CD4-positive, alpha-beta T cell (primary cell): ENCODE results near the gene ARHGEF11. TPM values are rescaled to one million over a fixed set of nuclear protein-coding genes. Genes with fewer than 3 reads are reported as not detected.
"Not testable (repeated sequence)": the region's sequence is repeated elsewhere in the genome, so short reads cannot be mapped to it uniquely, and the experiment has no call there.

Source experiments
- ATAC-seq: fragments of 200-7000 bp; cut with Tn5 transposase; one replicate; pipeline ENCODE4 v1.10.0; 2022; ENCODE audit warnings: mild to moderate bottlenecking; ENCODE audit not compliant: poor library complexity
- CTCF ChIA-PET: fragments of 350-600 bp; sonication (Branson Sonifier 250); formaldehyde crosslinking; loops from one replicate; lab custom pipeline; 2021; ENCODE audit warnings: antibody characterized with exemption, inconsistent platforms; lab: Charles Lee
- POLR2A ChIA-PET: fragments of 350-600 bp; sonication (Branson Sonifier 250); formaldehyde crosslinking; loops from one replicate; lab custom pipeline; 2021; ENCODE audit warnings: antibody characterized with exemption, inconsistent platforms; lab: Charles Lee
- DNase-seq, 14 experiments: peaks; one replicate each; pipeline ENCODE4 v3.0.0-alpha.2; 2013 to 2020; ENCODE audit warnings: mixed read lengths in 2 of 14
- H3K27ac ChIP-seq, 2 donors: one replicate each; pipeline versions ENCODE4 v1.5.1 to v1.7.0; 2013; ENCODE audit warnings: low read length in 2 of 2, low read depth in 1 of 2, mild to moderate bottlenecking in 1 of 2
- H3K27me3 ChIP-seq, 2 experiments: 1 replicate in 1 of 2; 2 replicates in 1 of 2; pipeline versions ENCODE4 v1.6.1 to v1.7.0; 2013; ENCODE audit warnings: low read length in 2 of 2, control low read depth in 1 of 2, mild to moderate bottlenecking in 1 of 2, moderate library complexity in 1 of 2; ENCODE audit not compliant: insufficient read depth in 2 of 2, control insufficient read depth in 1 of 2
- H3K36me3 ChIP-seq: one replicate; pipeline ENCODE4 v1.6.1; 2013; ENCODE audit warnings: low read length, control low read depth; ENCODE audit not compliant: insufficient read depth
- H3K4me1 ChIP-seq: one replicate; pipeline ENCODE4 v1.6.1; 2013; ENCODE audit warnings: low read length, control low read depth; ENCODE audit not compliant: insufficient read depth
- H3K4me3 ChIP-seq: one replicate; pipeline ENCODE4 v1.5.1; 2013; ENCODE audit warnings: mild to moderate bottlenecking, low read length, moderate library complexity
- H3K9me3 ChIP-seq, 2 experiments: 1 replicate in 1 of 2; 2 replicates in 1 of 2; pipeline versions ENCODE4 v1.6.1 to v1.7.0; 2013; ENCODE audit warnings: low read length in 2 of 2, mild to moderate bottlenecking in 2 of 2, control low read depth in 1 of 2, moderate library complexity in 1 of 2; ENCODE audit not compliant: control insufficient read depth in 1 of 2, insufficient read depth in 1 of 2
- H3K27ac Mint-ChIP-seq: one replicate; pipeline ENCODE4 v1.8.0; 2020; ENCODE audit warnings: mixed read lengths
- H3K27me3 Mint-ChIP-seq: one replicate; pipeline ENCODE4 v1.8.0; 2021; ENCODE audit warnings: mixed read lengths
- H3K36me3 Mint-ChIP-seq: one replicate; pipeline ENCODE4 v1.8.0; 2021; ENCODE audit warnings: low read depth, mixed read lengths
- H3K4me1 Mint-ChIP-seq: one replicate; pipeline ENCODE4 v1.8.0; 2021; ENCODE audit warnings: low read depth, mixed read lengths
- H3K4me3 Mint-ChIP-seq: one replicate; pipeline ENCODE4 v1.8.0; 2020; ENCODE audit warnings: mild to moderate bottlenecking, mixed read lengths
- H3K9me3 Mint-ChIP-seq: one replicate; pipeline ENCODE4 v1.8.0; 2020; ENCODE audit warnings: mixed read lengths
- CTCF ChIP-seq: fragments of 200-600 bp; IDR thresholded peaks from one replicate; pipeline ENCODE4 v1.8.0; 2022; ENCODE audit warnings: antibody characterized with exemption, mild to moderate bottlenecking
- intact Hi-C, 2 experiments: fragments of 100-400 bp; cut with DNase I in 1 of 2; cut with micrococcal nuclease in 1 of 2; formaldehyde crosslinking; loops; one replicate each; pipeline versions ENCODE4 v1.15.1 to v1.9.0; 2023 to 2025; cut with DNase I, micrococcal nuclease
- total RNA-seq, 174 experiments: library from RNA in 2 of 174; stranded (reverse) in 2 of 174; gene quantifications; one replicate each; pipeline ENCODE4 v1.2.3 and lab custom pipeline; 2021 to 2026

ARHGEF11 gene
- total RNA-seq, 2 experiments from 2014 or later = 13.7 to 13.9 TPM

GRCh38 chr1:157069601-157070000 lies 24.1 kb upstream of the ARHGEF11 start:
- Mint-ChIP-seq H3K27me3 (peaks cover 38% of the 10 kb centered on the region), H3K36me3 (no peaks in the 10 kb centered on the region), H3K4me1 (no peaks in the 10 kb centered on the region), H3K27ac (no peak overlapping the region), H3K9me3 (no peaks in the 10 kb centered on the region), H3K4me3 (no peak overlapping the region)
- ATAC-seq = no peak
- H3K4me1 ChIP-seq = peaks cover 6% of the 10 kb centered on the region
- no peak overlapping the region for H3K4me3 ChIP-seq
- H3K27ac ChIP-seq = no peak overlapping the region
- no peak for DNase-seq
- POLR2A ChIA-PET = no interaction called here
- no peak for TF ChIP-seq CTCF
- intact Hi-C loops = no loop called here
- CTCF ChIA-PET = interaction anchor here (0.7 kb wide), 1 partner anchor 298 kb away, joined by 3 read pairs; no protein-coding TSS in a partner anchor
- no peaks in the 10 kb centered on the region for H3K9me3 ChIP-seq
- no peaks in the 10 kb centered on the region for H3K36me3 ChIP-seq
- peaks cover 15 to 31% of the 10 kb centered on the region in 2 experiments for H3K27me3 ChIP-seq

GRCh38 chr1:157059241-157059640 lies 13.7 kb upstream of the ARHGEF11 start:
- H3K36me3 ChIP-seq, CTCF ChIA-PET, H3K27ac ChIP-seq, H3K36me3 Mint-ChIP-seq, DNase-seq, ATAC-seq, H3K4me1 ChIP-seq, H3K27ac Mint-ChIP-seq, H3K9me3 Mint-ChIP-seq, H3K4me1 Mint-ChIP-seq, H3K4me3 ChIP-seq, H3K4me3 Mint-ChIP-seq, intact Hi-C loops, POLR2A ChIA-PET: not testable (repeated sequence)
- Histone ChIP-seq H3K9me3 (peaks cover 0 to 14% of the 10 kb centered on the region in 2 experiments), H3K27me3 (peaks cover 9 to 14% of the 10 kb centered on the region in 2 experiments)
- peaks cover 52% of the 10 kb centered on the region for H3K27me3 Mint-ChIP-seq

GRCh38 chr1:157056269-157056668 lies 10.7 kb upstream of the ARHGEF11 start:
- H3K4me3 Mint-ChIP-seq = no peak overlapping the region
- no peaks in the 10 kb centered on the region for H3K4me1 Mint-ChIP-seq
- intact Hi-C loops = no loop called here
- no peak overlapping the region for H3K4me3 ChIP-seq
- peaks cover 0 to 18% of the 10 kb centered on the region in 2 experiments for H3K9me3 ChIP-seq
- peaks cover 77% of the 10 kb centered on the region for H3K27me3 Mint-ChIP-seq
- DNase-seq (no peak), ATAC-seq (no peak)
- H3K4me1 ChIP-seq = no peaks in the 10 kb centered on the region
- H3K27me3 ChIP-seq = peaks cover 12 to 29% of the 10 kb centered on the region in 2 experiments
- POLR2A ChIA-PET = no interaction called here
- no peak overlapping the region for H3K27ac ChIP-seq
- TF ChIP-seq CTCF = no peak
- H3K9me3 Mint-ChIP-seq = peaks cover 7% of the 10 kb centered on the region
- no peak overlapping the region for H3K27ac Mint-ChIP-seq
- CTCF ChIA-PET = no interaction called here
- H3K36me3 Mint-ChIP-seq = no peaks in the 10 kb centered on the region
- no peaks in the 10 kb centered on the region for H3K36me3 ChIP-seq

- H3K4me3 ChIP-seq, H3K4me1 ChIP-seq, H3K27ac ChIP-seq, DNase-seq, H3K4me3 Mint-ChIP-seq, H3K27ac Mint-ChIP-seq, H3K36me3 ChIP-seq, ATAC-seq, H3K9me3 Mint-ChIP-seq, intact Hi-C loops, CTCF ChIA-PET, H3K4me1 Mint-ChIP-seq, POLR2A ChIA-PET, H3K36me3 Mint-ChIP-seq: not testable (repeated sequence)
- H3K9me3 ChIP-seq = peaks cover 0 to 13% of the 10 kb centered on the region in 2 experiments
- H3K27me3 ChIP-seq = peaks cover 16 to 34% of the 10 kb centered on the region in 2 experiments
- H3K27me3 Mint-ChIP-seq = peaks cover 80% of the 10 kb centered on the region
These were observed 10.2 kb upstream of the ARHGEF11 start for GRCh38 chr1:157055729-157056128.
